Measurements from ENCODE around the gene KDM2A. TPM values are rescaled to one million over a fixed set of nuclear protein-coding genes. Genes with fewer than 3 reads are reported as not detected.

Gene KDM2A
- total RNA-seq, 4 donors from 2014 or later = 33.4 to 84.7 (median 64.8) TPM

- Histone ChIP-seq H3K9me3 (no peaks in the 10 kb centered on the region), H3K27me3 (no peaks in the 10 kb centered on the region), H3K4me1 (peaks cover 0 to 16% (median 0%) of the 10 kb centered on the region in 3 donors), H3K36me3 (peaks cover 0 to 98% (median 16%) of the 10 kb centered on the region in 3 donors), H3K27ac (no peak overlapping the region), H3K4me3 (no peak overlapping the region)
- no peak for DNase-seq
- TF ChIP-seq CTCF (IDR thresholded peaks at IDR 0.05) (no peak), POLR2A (IDR thresholded peaks at IDR 0.05) (no peak)
- WGBS, 2 donors = 79 to 83% methylated on average over 4 of the region's 4 CpGs
- intact Hi-C loops (cut with DNase I) = no loop called here
Observed at GRCh38 chr11:67138922-67139321, 19.9 kb downstream of the KDM2A start.

GRCh38 chr11:67146516-67147226 is 27.6 kb downstream of the KDM2A start:
- DNase-seq = no peak

GRCh38 chr11:67153971-67154370 is 34.9 kb downstream of the KDM2A start:
- 79 to 85% methylated on average over 4 of the region's 4 CpGs for WGBS, 2 donors
- Histone ChIP-seq H3K4me3 (no peak overlapping the region), H3K27ac (no peak overlapping the region), H3K36me3 (peaks cover 0 to 72% (median 0%) of the 10 kb centered on the region in 3 donors), H3K9me3 (no peaks in the 10 kb centered on the region), H3K4me1 (peaks cover 0 to 12% (median 0%) of the 10 kb centered on the region in 3 donors), H3K27me3 (no peaks in the 10 kb centered on the region)
- intact Hi-C loops (cut with DNase I) = no loop called here
- no peak for DNase-seq
- TF ChIP-seq CTCF (IDR thresholded peaks at IDR 0.05) (no peak), POLR2A (IDR thresholded peaks at IDR 0.05) (no peak)

More at GRCh38 chr11:67146516-67147226, 27.6 kb downstream of the KDM2A start:
- intact Hi-C loops (cut with DNase I) = no loop called here
- Histone ChIP-seq H3K27me3 (no peaks in the 10 kb centered on the region), H3K4me1 (peaks cover 0 to 11% (median 0%) of the 10 kb centered on the region in 3 donors), H3K9me3 (no peaks in the 10 kb centered on the region), H3K27ac (no peak overlapping the region), H3K36me3 (peaks cover 0 to 100% (median 5%) of the 10 kb centered on the region in 3 donors), H3K4me3 (no peak overlapping the region)
- WGBS, 2 donors = 77 to 81% methylated on average over 5 of the region's 5 CpGs
- no peak for TF ChIP-seq POLR2A (IDR thresholded peaks at IDR 0.05)
- no peak for TF ChIP-seq CTCF (IDR thresholded peaks at IDR 0.05)

GRCh38 chr11:67154726-67155125 is 35.7 kb downstream of the KDM2A start:
- peaks cover 0 to 16% (median 0%) of the 10 kb centered on the region in 3 donors for H3K4me1 ChIP-seq
- no peak for DNase-seq
- H3K9me3 ChIP-seq = no peaks in the 10 kb centered on the region
- H3K4me3 ChIP-seq = no peak overlapping the region
- intact Hi-C loops (cut with DNase I) = no loop called here
- 92 to 97% methylated on average over 2 of the region's 2 CpGs for WGBS, 2 donors
- no peaks in the 10 kb centered on the region for H3K27me3 ChIP-seq
- no peak overlapping the region for H3K27ac ChIP-seq
- TF ChIP-seq CTCF (IDR thresholded peaks at IDR 0.05) (no peak), POLR2A (IDR thresholded peaks at IDR 0.05) (no peak)
- peaks cover 0 to 72% (median 0%) of the 10 kb centered on the region in 3 donors for H3K36me3 ChIP-seq

- Histone ChIP-seq H3K4me1 (peaks cover 0 to 42% (median 0%) of the 10 kb centered on the region in 3 donors), H3K9me3 (no peaks in the 10 kb centered on the region), H3K27ac (no peak overlapping the region), H3K36me3 (peaks cover 0 to 52% (median 0%) of the 10 kb centered on the region in 3 donors), H3K27me3 (no peaks in the 10 kb centered on the region), H3K4me3 (no peak overlapping the region)
- intact Hi-C loops (cut with DNase I) = no loop called here
- TF ChIP-seq CTCF (IDR thresholded peaks at IDR 0.05) = no peak
- no peak for TF ChIP-seq POLR2A (IDR thresholded peaks at IDR 0.05)
- WGBS, 2 donors = 75 to 86% methylated on average over 4 of the region's 4 CpGs
- no peak for DNase-seq
Observed at GRCh38 chr11:67157691-67158090, 38.6 kb downstream of the KDM2A start.
